K562 (cell line): ENCODE measurements around the gene ACAP2.

Experiments
- CC2D1A ChIP-seq: fragments of 450-650 bp; IDR thresholded peaks from 2 replicates; pipeline ENCODE4 v1.6.1; 2017; ENCODE audit warnings: mild to moderate bottlenecking
- TAF7 ChIP-seq: fragments of 450-650 bp; IDR thresholded peaks from 2 replicates; pipeline ENCODE4 v1.6.1; 2016; ENCODE audit warnings: missing genetic modification characterization, missing compliant biosample characterization
- XRCC3 ChIP-seq: fragments of 450-650 bp; IDR thresholded peaks from 2 replicates; pipeline ENCODE4 v1.6.1; 2017; ENCODE audit warnings: mild to moderate bottlenecking, moderate library complexity
- ZNF830 ChIP-seq: fragments of 250-450 bp; sonication (Bioruptor Pico); IDR thresholded peaks from 2 replicates; pipeline ENCODE4 v1.5.0; 2021; ENCODE audit warnings: mild to moderate bottlenecking
- TF ChIP-seq, protein P1 (sequence below), 3 experiments: IDR thresholded peaks in 2 of 3; conservative IDR thresholded peaks in 1 of 3; 2 replicates each; pipeline ENCODE4 v1.5.1; 2011 to 2012; ENCODE audit warnings: low read length in 3 of 3, mild to moderate bottlenecking in 3 of 3, control low read depth in 2 of 3, improper control_type of control experiment in 1 of 3, inconsistent platforms in 1 of 3, low read depth in 1 of 3, mixed read lengths in 1 of 3, moderate library complexity in 1 of 3; ENCODE audit not compliant: insufficient read depth in 2 of 3

DNA sequence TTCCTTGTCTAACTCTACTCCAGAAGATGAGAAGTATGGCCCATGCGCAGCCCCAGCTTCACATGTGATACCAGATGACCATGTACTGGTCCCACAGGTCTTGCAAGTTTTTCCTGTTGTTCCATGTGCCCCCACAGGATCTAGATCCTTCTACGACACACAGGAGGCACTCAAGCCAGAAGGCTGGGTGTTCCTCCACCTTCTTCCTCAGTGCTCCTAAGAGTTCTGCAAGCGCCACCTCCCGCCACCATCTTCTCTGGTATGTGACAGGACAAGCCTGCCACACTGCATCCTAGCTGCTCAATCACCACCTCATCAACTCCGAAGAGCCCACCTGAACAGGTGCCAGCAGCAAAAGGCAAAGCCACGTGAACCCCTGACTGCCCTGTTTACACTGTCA lies 214.9 kb downstream of the ACAP2 start:
- TF ChIP-seq ZNF830 (CRISPR knock-in tag) (no peak), CC2D1A (no peak), XRCC3 (no peak), TAF7 (tag) (no peak)
- TF ChIP-seq, protein P1, sequence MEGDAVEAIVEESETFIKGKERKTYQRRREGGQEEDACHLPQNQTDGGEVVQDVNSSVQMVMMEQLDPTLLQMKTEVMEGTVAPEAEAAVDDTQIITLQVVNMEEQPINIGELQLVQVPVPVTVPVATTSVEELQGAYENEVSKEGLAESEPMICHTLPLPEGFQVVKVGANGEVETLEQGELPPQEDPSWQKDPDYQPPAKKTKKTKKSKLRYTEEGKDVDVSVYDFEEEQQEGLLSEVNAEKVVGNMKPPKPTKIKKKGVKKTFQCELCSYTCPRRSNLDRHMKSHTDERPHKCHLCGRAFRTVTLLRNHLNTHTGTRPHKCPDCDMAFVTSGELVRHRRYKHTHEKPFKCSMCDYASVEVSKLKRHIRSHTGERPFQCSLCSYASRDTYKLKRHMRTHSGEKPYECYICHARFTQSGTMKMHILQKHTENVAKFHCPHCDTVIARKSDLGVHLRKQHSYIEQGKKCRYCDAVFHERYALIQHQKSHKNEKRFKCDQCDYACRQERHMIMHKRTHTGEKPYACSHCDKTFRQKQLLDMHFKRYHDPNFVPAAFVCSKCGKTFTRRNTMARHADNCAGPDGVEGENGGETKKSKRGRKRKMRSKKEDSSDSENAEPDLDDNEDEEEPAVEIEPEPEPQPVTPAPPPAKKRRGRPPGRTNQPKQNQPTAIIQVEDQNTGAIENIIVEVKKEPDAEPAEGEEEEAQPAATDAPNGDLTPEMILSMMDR (IDR thresholded peaks at IDR 0.05 in 2 of 3, conservative IDR thresholded peaks at IDR 0.05 in 1 of 3; ENCODE audit: insufficient read depth in 2 of 3, low read depth in 1 of 3, low read length in 3 of 3) = no peak
